ENCODE results near the gene TET3. TPM values are rescaled to one million over a fixed set of nuclear protein-coding genes. Genes with fewer than 3 reads are reported as not detected.

Gene TET3
- total RNA-seq, 1 donor from 2014 or later, result 19.2 TPM

GRCh38 chr2:73964223-73964622, 20.5 kb upstream of the TET3 start:
- intact Hi-C loops (cut with micrococcal nuclease), result no loop called here

GRCh38 chr2:73965053-73965452, 19.7 kb upstream of the TET3 start:
- intact Hi-C loops (cut with micrococcal nuclease), result no loop called here

DNA sequence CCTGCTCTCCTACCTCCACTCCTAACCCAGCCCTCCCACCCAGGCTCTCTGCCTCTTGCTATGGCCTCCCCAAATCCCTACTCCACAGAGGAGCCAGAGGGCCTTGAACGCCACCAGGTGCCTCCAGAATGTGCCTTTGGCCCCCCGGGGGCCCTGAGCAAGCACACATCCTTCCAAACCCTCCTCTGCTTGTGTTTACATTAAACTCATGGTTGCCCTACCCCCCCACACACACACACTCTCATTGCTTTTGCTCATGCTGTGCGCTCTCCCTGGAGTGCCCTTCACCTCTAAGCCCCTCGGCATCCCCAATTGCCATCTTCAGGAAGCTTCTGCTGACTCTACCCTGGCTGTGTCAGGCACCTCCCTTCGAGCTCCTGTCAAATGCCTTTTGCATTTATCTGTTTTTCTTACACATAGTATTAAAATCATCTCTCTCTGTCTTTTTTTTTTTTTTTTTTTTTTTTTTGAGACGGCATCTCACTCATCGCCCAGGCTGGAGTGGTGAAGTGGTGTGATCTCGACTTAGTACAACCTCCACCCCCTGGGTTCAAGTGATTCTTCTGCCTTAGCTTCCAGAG, 16.3 kb upstream of the TET3 start:
- intact Hi-C loops (cut with micrococcal nuclease), result no loop called here

GRCh38 chr2:73969356-73969755, 15.4 kb upstream of the TET3 start:
- intact Hi-C loops (cut with micrococcal nuclease), result no loop called here

- intact Hi-C loops (cut with micrococcal nuclease), result loop anchor here (2.0 kb wide), 1 partner anchor 15 kb away; the partner anchor contains the start of gene TET3
Observed at GRCh38 chr2:73970141-73970803, 14.4 kb upstream of the TET3 start.

DNA sequence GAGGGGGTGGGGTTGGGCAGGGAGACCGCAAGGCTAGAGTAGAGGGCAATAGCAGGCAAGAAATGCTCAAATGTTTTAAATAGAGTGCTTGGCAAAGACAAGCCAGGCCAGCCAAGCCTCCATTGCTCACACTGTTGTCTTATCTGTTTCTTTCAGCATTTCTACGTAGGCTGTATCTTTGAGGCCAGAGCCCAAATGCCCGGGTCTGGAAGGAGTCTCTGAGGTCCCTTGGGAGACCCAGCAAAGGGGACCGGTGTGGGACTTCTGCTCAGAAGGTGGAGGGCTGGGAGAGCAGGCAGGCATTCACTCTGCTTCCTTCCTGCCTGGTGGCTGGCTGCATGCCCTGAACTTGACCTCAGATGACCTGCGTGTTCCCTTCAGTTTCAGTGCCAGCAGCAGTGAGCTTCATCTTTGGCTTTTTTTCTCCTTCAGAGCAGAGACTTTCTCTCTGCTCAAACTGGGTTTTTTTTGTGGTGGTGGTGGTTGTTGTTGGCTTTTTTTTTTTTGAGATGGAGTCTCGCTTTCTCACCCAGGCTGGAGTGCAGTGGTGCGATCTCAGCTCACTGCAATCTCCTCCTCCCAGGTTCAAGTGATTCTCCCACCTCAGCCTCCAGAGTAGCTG, 13.7 kb upstream of the TET3 start:
- intact Hi-C loops (cut with micrococcal nuclease), result loop anchor here (1.0 to 2.0 kb wide), 2 partner anchors 8 to 14 kb away; partner anchors contain the start of gene TET3

GRCh38 chr2:73971722-73972121, 13.0 kb upstream of the TET3 start:
- intact Hi-C loops (cut with micrococcal nuclease), result loop anchor here (1.0 to 2.0 kb wide), 2 partner anchors 8 to 13 kb away; partner anchors contain the start of gene TET3

DNA sequence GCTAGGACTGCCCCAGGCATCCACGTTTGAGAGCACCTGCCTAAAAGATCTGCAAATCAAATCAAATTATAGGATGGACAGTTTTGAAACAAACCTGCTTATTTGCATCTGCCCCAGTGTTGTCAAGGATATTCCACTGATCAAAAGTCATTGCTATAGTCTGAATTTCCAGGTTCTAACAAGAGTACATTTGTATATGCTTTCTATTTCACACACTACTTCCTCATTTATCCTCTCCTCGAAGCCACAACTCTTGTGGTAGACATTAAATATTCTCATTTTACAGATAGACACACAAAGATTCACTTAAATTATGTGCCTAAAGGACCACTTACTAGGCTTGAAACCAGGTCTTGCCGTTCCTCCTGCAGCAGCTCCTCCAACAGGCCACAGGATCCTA, 11.9 kb upstream of the TET3 start:
- intact Hi-C loops (cut with micrococcal nuclease), result no loop called here

DNA sequence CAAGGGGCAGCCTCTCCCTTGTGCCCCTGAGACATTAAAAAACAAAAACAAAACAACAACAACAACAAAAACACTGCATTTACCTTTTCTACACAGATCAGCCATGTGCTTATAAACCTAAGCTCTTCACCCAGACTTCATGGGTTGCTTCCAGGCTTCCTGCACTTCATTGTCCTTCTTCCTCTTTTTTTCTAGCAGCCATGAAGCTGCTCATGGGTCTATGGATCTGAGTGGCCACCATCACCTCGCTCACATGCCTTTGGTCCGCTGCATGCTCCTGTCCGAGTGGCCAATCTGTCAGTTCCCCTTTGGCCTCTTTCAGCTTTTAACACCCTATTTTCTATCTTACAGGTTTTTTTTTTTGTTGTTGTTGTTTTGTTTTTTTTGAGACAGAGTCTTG, 9.0 kb upstream of the TET3 start:
- intact Hi-C loops (cut with micrococcal nuclease), result no loop called here

DNA sequence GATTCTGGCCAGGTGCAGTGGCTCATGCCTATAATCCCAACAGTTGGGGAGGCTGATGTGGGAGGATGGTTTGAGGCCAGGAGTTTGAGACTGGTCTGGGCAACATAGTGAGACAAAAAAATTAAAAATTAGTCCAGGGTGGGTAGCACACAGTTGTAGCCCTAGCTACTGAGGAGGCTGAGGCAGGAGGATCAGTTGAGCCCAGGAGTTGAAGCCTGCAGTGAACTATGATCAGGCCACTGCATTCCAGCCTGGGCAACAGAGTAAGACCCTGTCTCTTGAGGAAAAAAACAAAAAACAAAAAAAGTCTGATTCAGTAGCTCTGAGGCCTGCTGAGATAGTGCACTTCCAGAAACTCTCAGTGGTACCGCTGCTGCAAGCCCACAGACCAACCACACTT, 7.9 kb upstream of the TET3 start:
- intact Hi-C loops (cut with micrococcal nuclease), result no loop called here

GRCh38 chr2:73977466-73977865, 7.2 kb upstream of the TET3 start:
- intact Hi-C loops (cut with micrococcal nuclease), result no loop called here

- intact Hi-C loops (cut with micrococcal nuclease), result loop anchor here (1.0 kb wide), 1 partner anchor 8 kb away; no protein-coding TSS in a partner anchor
Observed at GRCh38 chr2:73979021-73979420, 5.7 kb upstream of the TET3 start.

- intact Hi-C loops (cut with micrococcal nuclease), result loop anchor here (1.0 to 5.0 kb wide), 2 partner anchors 8 to 198 kb away; partner anchors contain the start of gene MOB1A
Observed at GRCh38 chr2:73979686-73980085, 5.0 kb upstream of the TET3 start.

GRCh38 chr2:73980566-73980965, 4.1 kb upstream of the TET3 start:
- intact Hi-C loops (cut with micrococcal nuclease), result loop anchor here (5.0 kb wide), 1 partner anchor 197 kb away; the partner anchor contains the start of gene MOB1A

GRCh38 chr2:73981081-73982001, 3.4 kb upstream of the TET3 start:
- intact Hi-C loops (cut with micrococcal nuclease), result loop anchor here (5.0 kb wide), 1 partner anchor 196 kb away; the partner anchor contains the start of gene MOB1A

GRCh38 chr2:73982140-73982617, 2.5 kb upstream of the TET3 start:
- intact Hi-C loops (cut with micrococcal nuclease), result loop anchor here (5.0 kb wide), 1 partner anchor 195 kb away; the partner anchor contains the start of gene MOB1A

DNA sequence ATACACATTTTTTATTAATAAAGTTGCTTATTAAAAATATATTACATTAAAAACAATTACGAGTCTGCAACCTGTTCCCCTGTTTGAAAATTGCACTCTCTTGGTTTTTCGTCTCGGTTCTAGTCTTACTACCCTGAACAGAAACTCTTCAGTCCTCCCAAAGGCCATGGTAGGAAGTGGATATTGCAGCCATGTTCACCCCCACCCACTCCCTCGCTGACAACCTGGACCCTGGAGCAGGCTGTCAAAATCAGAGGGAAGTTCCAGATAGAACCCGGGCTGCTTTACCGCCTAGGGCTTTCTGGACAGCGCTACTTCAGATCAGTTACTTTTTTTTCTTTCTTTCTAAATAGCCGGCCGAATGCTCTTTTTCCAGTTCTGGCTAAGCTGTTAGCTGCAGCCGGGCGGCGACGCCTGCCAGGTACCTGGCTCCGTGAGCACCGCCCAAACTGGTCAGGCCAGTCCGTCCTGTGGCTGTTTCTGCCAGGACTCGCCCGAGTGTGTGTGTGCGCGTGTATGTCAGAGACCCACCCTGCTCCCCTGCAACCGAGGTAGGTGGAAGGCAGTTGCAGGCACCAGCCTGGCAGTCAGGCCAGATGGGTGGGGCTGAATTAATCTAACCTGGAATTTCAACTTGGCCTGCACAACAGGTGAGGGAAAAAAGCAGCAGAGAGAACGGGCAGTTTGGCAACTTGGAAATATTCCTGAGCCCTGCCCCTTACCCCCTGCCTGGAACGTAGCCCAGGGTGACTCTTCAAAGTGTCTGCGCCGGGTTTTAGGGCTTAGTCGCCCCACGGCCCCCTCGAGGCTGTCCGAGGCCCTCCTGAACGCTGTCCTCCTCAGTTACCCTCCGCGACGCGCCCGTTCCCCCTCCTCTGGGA, 1.1 kb upstream of the TET3 start:
- intact Hi-C loops (cut with micrococcal nuclease), result loop anchor here (2.0 to 5.0 kb wide), 2 partner anchors 13 to 194 kb away; partner anchors contain the start of gene MOB1A

GRCh38 chr2:73984922-73985307, 205 bp downstream of the TET3 start:
- intact Hi-C loops (cut with micrococcal nuclease), result loop anchor here (2.0 to 5.0 kb wide), 5 partner anchors 14 to 212 kb away; partner anchors contain the start of genes BOLA3, MOB1A and MTHFD2

GRCh38 chr2:73985308-73986084, 786 bp downstream of the TET3 start:
- intact Hi-C loops (cut with micrococcal nuclease), result loop anchor here (1.0 to 5.0 kb wide), 7 partner anchors 15 to 212 kb away; partner anchors contain the start of genes BOLA3, DGUOK, MTHFD2 and STAMBP

All from T-helper 2 cell treated with Interferon-gamma antibody and Interleukin-4, amounts not matched to agents 100 ng/mL and 5 ng/mL, for 36 hours (primary cell).